HEK293T (cell line): ENCODE measurements around the gene SGMS1.

ENCODE experiments used
- ARNT ChIP-seq: fragments of 450-650 bp; IDR thresholded peaks from 2 replicates; pipeline ENCODE4 v1.6.1; 2017; ENCODE audit warnings: mild to moderate bottlenecking
- BHLHE40 ChIP-seq: fragments of 450-650 bp; IDR thresholded peaks from 2 replicates; pipeline ENCODE4 v1.6.1; 2016; ENCODE audit warnings: mild to moderate bottlenecking, moderate library complexity, borderline replicate concordance
- CTBP1 ChIP-seq: fragments of 450-650 bp; IDR thresholded peaks from 2 replicates; pipeline ENCODE4 v1.6.1; 2016; ENCODE audit warnings: borderline replicate concordance
- ELF4 ChIP-seq: fragments of 450-650 bp; IDR thresholded peaks from 2 replicates; pipeline ENCODE4 v1.6.1; 2017; ENCODE audit warnings: antibody characterized with exemption
- FOXA1 ChIP-seq: fragments of 450-650 bp; IDR thresholded peaks from 2 replicates; pipeline ENCODE4 v1.6.1; 2016; ENCODE audit warnings: mild to moderate bottlenecking
- FOXM1 ChIP-seq: fragments of 450-650 bp; IDR thresholded peaks from 2 replicates; pipeline ENCODE4 v1.6.1; 2017; ENCODE audit warnings: mild to moderate bottlenecking, borderline replicate concordance
- L3MBTL2 ChIP-seq: fragments of 450-650 bp; conservative IDR thresholded peaks from 2 replicates; pipeline ENCODE4 v1.6.1; 2016; ENCODE audit warnings: mild to moderate bottlenecking
- LEF1 ChIP-seq: fragments of 450-650 bp; IDR thresholded peaks from 2 replicates; pipeline ENCODE4 v1.6.1; 2017; ENCODE audit warnings: mild to moderate bottlenecking, borderline replicate concordance
- PKNOX1 ChIP-seq: fragments of 450-650 bp; IDR thresholded peaks from 2 replicates; pipeline ENCODE4 v1.6.1; 2016
- SP1 ChIP-seq: fragments of 450-650 bp; IDR thresholded peaks from 2 replicates; pipeline ENCODE4 v1.6.1; 2017
- SUZ12 ChIP-seq: fragments of 450-650 bp; IDR thresholded peaks from 2 replicates; pipeline ENCODE4 v1.6.1; 2016; ENCODE audit warnings: mild to moderate bottlenecking
- TARDBP ChIP-seq: fragments of 450-650 bp; IDR thresholded peaks from 2 replicates; pipeline ENCODE4 v1.6.1; 2016
- ZNF384 ChIP-seq: fragments of 450-650 bp; IDR thresholded peaks from 2 replicates; pipeline ENCODE4 v1.6.1; 2016

GRCh38 chr10:50336140-50336539 lies 287.6 kb downstream of the SGMS1 start:
- no peak for TF ChIP-seq SP1
- TF ChIP-seq ZNF384: no peak
- TF ChIP-seq BHLHE40: no peak
- TF ChIP-seq TARDBP: no peak
- no peak for TF ChIP-seq L3MBTL2
- TF ChIP-seq LEF1: no peak
- no peak for TF ChIP-seq FOXM1
- TF ChIP-seq ELF4: no peak
- TF ChIP-seq FOXA1: no peak
- no peak for TF ChIP-seq ARNT
- TF ChIP-seq PKNOX1: no peak
- no peak for TF ChIP-seq CTBP1
- no peak for TF ChIP-seq SUZ12
